Osteocyte (in vitro differentiated cells): ENCODE data around the gene GPC6. TPM values are rescaled to one million over a fixed set of nuclear protein-coding genes. Genes with fewer than 3 reads are reported as not detected.
A peak's percentile ranks its signal among the peaks of the same experiment; 100 is the strongest.

Experiments used
- DNase-seq: peaks from one replicate; pipeline ENCODE4 v3.0.0; 2021; ENCODE audit warnings: mixed read lengths; ENCODE audit not compliant: unreplicated experiment; ENCODE audit errors: extremely low spot score
- H3K27ac Mint-ChIP-seq: one replicate; pipeline ENCODE4 v1.8.0; 2021; ENCODE audit warnings: mild to moderate bottlenecking, mixed read lengths; ENCODE audit not compliant: unreplicated experiment
- H3K27me3 Mint-ChIP-seq: one replicate; pipeline ENCODE4 v1.8.0; 2021; ENCODE audit warnings: mixed read lengths; ENCODE audit not compliant: unreplicated experiment
- H3K36me3 Mint-ChIP-seq: one replicate; pipeline ENCODE4 v1.8.0; 2021; ENCODE audit warnings: mixed read lengths; ENCODE audit not compliant: unreplicated experiment
- H3K4me1 Mint-ChIP-seq: one replicate; pipeline ENCODE4 v1.8.0; 2021; ENCODE audit warnings: mixed read lengths; ENCODE audit not compliant: unreplicated experiment
- H3K4me3 Mint-ChIP-seq: one replicate; pipeline ENCODE4 v1.8.0; 2021; ENCODE audit warnings: mild to moderate bottlenecking, moderate library complexity, mixed read lengths; ENCODE audit not compliant: unreplicated experiment
- H3K9me3 Mint-ChIP-seq: one replicate; pipeline ENCODE4 v1.8.0; 2021; ENCODE audit warnings: mixed read lengths; ENCODE audit not compliant: unreplicated experiment
- CTCF ChIP-seq: fragments of 200-600 bp; sonication (generic); IDR thresholded peaks from 2 replicates; pipeline ENCODE4 v1.5.0; 2021; ENCODE audit warnings: antibody characterized with exemption, mild to moderate bottlenecking, moderate library complexity
- total RNA-seq: library from RNA; stranded (reverse); gene quantifications from 2 replicates; pipeline ENCODE4 v1.2.1, GENCODE V29; 2021

GPC6 gene
- total RNA-seq, 1 donor from 2014 or later: 125 TPM

- Mint-ChIP-seq H3K4me1 (peaks cover 40% of the 10 kb centered on the region), H3K27me3 (no peaks in the 10 kb centered on the region), H3K4me3 (no peak overlapping the region), H3K27ac (no peak overlapping the region), H3K36me3 (no peaks in the 10 kb centered on the region), H3K9me3 (no peaks in the 10 kb centered on the region)
- DNase-seq: no peak
- TF ChIP-seq CTCF: no peak
These were observed 39.2 kb downstream of the GPC6 start for GRCh38 chr13:93265800-93266199.

- Mint-ChIP-seq H3K9me3 (no peaks in the 10 kb centered on the region), H3K27me3 (no peaks in the 10 kb centered on the region), H3K36me3 (no peaks in the 10 kb centered on the region), H3K4me1 (peaks cover 41% of the 10 kb centered on the region), H3K4me3 (no peak overlapping the region), H3K27ac (no peak overlapping the region)
- no peak for TF ChIP-seq CTCF
- DNase-seq: no peak
These were observed 40.1 kb downstream of the GPC6 start for GRCh38 chr13:93266681-93267080.

- Mint-ChIP-seq H3K27ac (no peak overlapping the region), H3K9me3 (no peaks in the 10 kb centered on the region), H3K27me3 (no peaks in the 10 kb centered on the region), H3K4me1 (peaks cover 43% of the 10 kb centered on the region), H3K4me3 (no peak overlapping the region), H3K36me3 (no peaks in the 10 kb centered on the region)
- no peak for DNase-seq
- no peak for TF ChIP-seq CTCF
These were observed 41.9 kb downstream of the GPC6 start for GRCh38 chr13:93268327-93269028.

- TF ChIP-seq CTCF: no peak
- peaks cover 34% of the 10 kb centered on the region for H3K4me1 Mint-ChIP-seq
- peak overlapping the region; percentile 79 for H3K27ac Mint-ChIP-seq
- H3K36me3 Mint-ChIP-seq: peaks cover 2% of the 10 kb centered on the region
- H3K27me3 Mint-ChIP-seq: no peaks in the 10 kb centered on the region
- DNase-seq: no peak
- no peaks in the 10 kb centered on the region for H3K9me3 Mint-ChIP-seq
- peak overlapping the region; percentile 21 for H3K4me3 Mint-ChIP-seq
These were observed 44.4 kb downstream of the GPC6 start for GRCh38 chr13:93270769-93271742.

GRCh38 chr13:93279982-93280381 lies 53.4 kb downstream of the GPC6 start:
- no peak for DNase-seq
- no peaks in the 10 kb centered on the region for H3K27me3 Mint-ChIP-seq
- no peaks in the 10 kb centered on the region for H3K9me3 Mint-ChIP-seq
- no peak overlapping the region for H3K4me3 Mint-ChIP-seq
- TF ChIP-seq CTCF: no peak
- peaks cover 3% of the 10 kb centered on the region for H3K36me3 Mint-ChIP-seq
- H3K27ac Mint-ChIP-seq: no peak overlapping the region
- H3K4me1 Mint-ChIP-seq: peaks cover 3% of the 10 kb centered on the region
